ENCODE results near the gene DAPP1.

DNA sequence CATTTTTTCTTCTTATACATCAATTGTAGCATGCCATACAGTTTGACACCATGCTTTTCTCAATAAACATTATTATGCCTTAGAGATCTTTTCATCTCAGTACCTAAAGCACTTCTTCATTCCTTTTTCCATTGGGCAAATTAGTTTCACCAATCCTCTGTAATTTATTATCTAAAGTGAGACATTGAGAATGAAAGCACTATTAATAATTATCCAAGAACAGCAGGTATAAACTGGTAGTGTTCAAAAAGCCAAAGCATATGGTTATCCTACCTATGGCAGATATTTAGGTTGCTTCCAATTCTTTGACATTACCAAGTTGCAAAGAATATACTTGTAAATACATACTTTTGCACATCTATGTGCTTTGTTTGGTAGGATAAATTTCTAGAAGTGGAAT is 62.0 kb downstream of the DAPP1 start:
- no peak for TF ChIP-seq EZH2 (IDR thresholded peaks at IDR 0.05; ENCODE audit: low read depth)
- TF ChIP-seq, protein P1, sequence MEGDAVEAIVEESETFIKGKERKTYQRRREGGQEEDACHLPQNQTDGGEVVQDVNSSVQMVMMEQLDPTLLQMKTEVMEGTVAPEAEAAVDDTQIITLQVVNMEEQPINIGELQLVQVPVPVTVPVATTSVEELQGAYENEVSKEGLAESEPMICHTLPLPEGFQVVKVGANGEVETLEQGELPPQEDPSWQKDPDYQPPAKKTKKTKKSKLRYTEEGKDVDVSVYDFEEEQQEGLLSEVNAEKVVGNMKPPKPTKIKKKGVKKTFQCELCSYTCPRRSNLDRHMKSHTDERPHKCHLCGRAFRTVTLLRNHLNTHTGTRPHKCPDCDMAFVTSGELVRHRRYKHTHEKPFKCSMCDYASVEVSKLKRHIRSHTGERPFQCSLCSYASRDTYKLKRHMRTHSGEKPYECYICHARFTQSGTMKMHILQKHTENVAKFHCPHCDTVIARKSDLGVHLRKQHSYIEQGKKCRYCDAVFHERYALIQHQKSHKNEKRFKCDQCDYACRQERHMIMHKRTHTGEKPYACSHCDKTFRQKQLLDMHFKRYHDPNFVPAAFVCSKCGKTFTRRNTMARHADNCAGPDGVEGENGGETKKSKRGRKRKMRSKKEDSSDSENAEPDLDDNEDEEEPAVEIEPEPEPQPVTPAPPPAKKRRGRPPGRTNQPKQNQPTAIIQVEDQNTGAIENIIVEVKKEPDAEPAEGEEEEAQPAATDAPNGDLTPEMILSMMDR (conservative IDR thresholded peaks at IDR 0.05) = no peak

All from PC-9 (cell line).